Spleen (tissue), 11 donors: ENCODE data around the gene GNAI2. TPM values are rescaled to one million over a fixed set of nuclear protein-coding genes. Genes with fewer than 3 reads are reported as not detected.
"Not testable (repeated sequence)": the region's sequence is repeated elsewhere in the genome, so short reads cannot be mapped to it uniquely, and the experiment has no call there.

Experiments
- DNase-seq: peaks from one replicate; pipeline ENCODE4 v3.0.0-alpha.2; 2020
- H3K27ac ChIP-seq, 8 donors: fragments of 200-600 bp; sonication (generic) in 7 of 8; 1 replicate in 4 of 8; 2 replicates in 4 of 8; pipeline versions ENCODE4 v1.5.0 to v1.8.0; 2016 to 2021; ENCODE audit warnings: inconsistent platforms in 4 of 8, mild to moderate bottlenecking in 4 of 8, moderate library complexity in 1 of 8
- H3K27me3 ChIP-seq, 7 donors: fragments of 200-600 bp; sonication (generic) in 6 of 7; replicated peaks in 1 of 7; 1 replicate in 4 of 7; 2 replicates in 3 of 7; pipeline versions ENCODE4 v1.5.0 to v1.8.0; 2016 to 2021; ENCODE audit warnings: inconsistent platforms in 3 of 7, mild to moderate bottlenecking in 1 of 7
- H3K36me3 ChIP-seq, 6 donors: fragments of 200-600 bp; sonication (generic) in 5 of 6; 1 replicate in 4 of 6; 2 replicates in 2 of 6; pipeline versions ENCODE4 v1.5.0 to v1.8.0; 2016 to 2021; ENCODE audit warnings: inconsistent platforms in 2 of 6
- H3K4me1 ChIP-seq, 6 donors: fragments of 200-600 bp; sonication (generic) in 5 of 6; 1 replicate in 3 of 6; 2 replicates in 3 of 6; pipeline versions ENCODE4 v1.5.0 to v1.8.0; 2016 to 2021; ENCODE audit warnings: inconsistent platforms in 3 of 6
- H3K4me3 ChIP-seq, 8 donors: fragments of 200-600 bp; sonication (generic) in 7 of 8; 1 replicate in 4 of 8; 2 replicates in 4 of 8; pipeline versions ENCODE4 v1.5.0 to v1.8.0; 2016 to 2021; ENCODE audit warnings: inconsistent platforms in 4 of 8, mild to moderate bottlenecking in 4 of 8, moderate library complexity in 2 of 8
- H3K9me3 ChIP-seq, 8 donors: fragments of 200-600 bp; sonication (generic) in 7 of 8; 1 replicate in 4 of 8; 2 replicates in 4 of 8; pipeline versions ENCODE4 v1.5.0 to v1.8.0; 2016 to 2021; ENCODE audit warnings: inconsistent platforms in 4 of 8
- POLR2A ChIP-seq, 3 donors: fragments of 450-650 bp; IDR thresholded peaks; one replicate each; pipeline ENCODE4 v1.5.1; 2017; ENCODE audit warnings: antibody characterized with exemption in 3 of 3, mild to moderate bottlenecking in 1 of 3
- POLR2AphosphoS5 ChIP-seq, 3 donors: sonication (generic); formaldehyde crosslinking; IDR thresholded peaks; one replicate each; pipeline ENCODE4 v1.5.1; 2017; ENCODE audit warnings: antibody characterized with exemption in 3 of 3
- WGBS, 5 donors: extraction: QIAGEN DNeasy Blood & Tissue Kit in 3 of 5; methylation state at CpG; one replicate each; pipeline versions ENCODE4 v1.1.5 to v1.1.7; 2013 to 2018; 5-methylcytosine and 5-hydroxymethylcytosine counted together
- intact Hi-C: fragments of 100-400 bp; cut with DNase I; formaldehyde crosslinking; loops from one replicate; pipeline ENCODE4 v1.15.0; 2023; ENCODE audit warnings: low total_unique reads
- polyA plus RNA-seq, 3 donors: library from polyadenylated mRNA; stranded (reverse); fragments of 200-250 nt; gene quantifications; one replicate each; pipeline ENCODE4 v1.2.1, GENCODE V29; 2013
- total RNA-seq, 7 donors: library from RNA; depleted of rRNA in 3 of 7; stranded (reverse); fragments of >200 nt in 3 of 7; fragmentation: NEBNext Ultra II Directional in 4 of 7; extraction: Animal tissue kit (Norgen Biotek cat#: 25700) in 4 of 7; gene quantifications; one replicate each; pipeline versions ENCODE4 v1.1.0 to v1.2.1, GENCODE V29; 2016 to 2021
- TF ChIP-seq, protein P1 (sequence below), 11 experiments: fragments of 200-600 bp in 7 of 11; fragments of 450-650 bp in 4 of 11; sonication (generic) in 4 of 11; IDR thresholded peaks in 8 of 11; conservative IDR thresholded peaks in 3 of 11; 1 replicate in 7 of 11; 2 replicates in 4 of 11; pipeline versions ENCODE4 v1.4.0 to v1.8.0; 2016 to 2021; ENCODE audit warnings: antibody characterized with exemption in 11 of 11, inconsistent platforms in 4 of 11, mild to moderate bottlenecking in 1 of 11
- donor health status: healthy with polysubstance abuse.
- donor health status: DM: no; HTN: no; CAD: no; lungs with moderate emphysema.
- donor health status: DM: no; HTN: no; CAD: no.
- donor health status: Bipolar disorder and iron deficiency.
- donor health status: healthy.
- donor health status: DM: no; HTN: no; CAD: no.
- donor health status: DM: yes; HTN: yes; CAD: no.

GNAI2 gene
- total and polyA plus RNA-seq, 10 donors = 147 to 466 (median 360) TPM

DNA sequence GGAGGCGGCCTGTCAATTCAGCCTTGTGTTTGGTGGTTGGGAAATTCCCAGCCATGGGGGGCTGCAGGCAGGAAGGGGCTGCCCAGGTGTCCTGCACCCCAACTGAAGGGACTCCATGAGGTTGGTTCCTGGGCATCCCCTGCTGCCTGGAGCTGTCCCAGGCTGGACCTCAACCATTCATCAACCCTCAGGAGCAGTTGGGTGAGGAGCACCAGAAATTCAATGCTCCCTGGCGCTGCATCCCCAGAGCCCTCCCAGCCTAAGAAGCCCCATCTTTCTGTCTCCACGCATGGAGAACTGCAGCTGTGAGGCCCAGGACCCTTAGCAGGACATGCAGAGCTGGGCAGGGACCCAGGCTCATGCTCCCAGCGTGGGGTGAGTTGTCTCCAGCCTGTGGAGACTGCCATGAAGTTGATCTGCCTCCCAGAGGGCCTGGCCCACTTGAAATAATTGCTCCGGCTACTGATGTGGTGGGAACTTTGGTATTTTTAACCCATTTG, 25.0 kb downstream of the GNAI2 start:
- Histone ChIP-seq H3K36me3 (peaks cover 0 to 37% (median 33%) of the 10 kb centered on the region in 6 donors), H3K4me1 (peaks cover 11 to 86% (median 45%) of the 10 kb centered on the region in 6 donors), H3K27me3 (peaks cover 0 to under 1% (median 0%) of the 10 kb centered on the region in 7 donors), H3K9me3 (no peaks in the 10 kb centered on the region), H3K27ac (peak overlapping the region; percentile 88 to 99 (median 94)), H3K4me3 (peak overlapping the region in 4 of 8 donors; percentile 38 to 68 (median 44))
- peak; percentile 77 for DNase-seq
- WGBS, 5 donors = 64 to 86% (median 80%) methylated on average over 5 of the region's 5 CpGs
- intact Hi-C loops = no loop called here
- TF ChIP-seq POLR2A (IDR thresholded peaks at IDR 0.05) = no peak
- no peak for TF ChIP-seq POLR2AphosphoS5 (IDR thresholded peaks at IDR 0.05)
- TF ChIP-seq, protein P1, sequence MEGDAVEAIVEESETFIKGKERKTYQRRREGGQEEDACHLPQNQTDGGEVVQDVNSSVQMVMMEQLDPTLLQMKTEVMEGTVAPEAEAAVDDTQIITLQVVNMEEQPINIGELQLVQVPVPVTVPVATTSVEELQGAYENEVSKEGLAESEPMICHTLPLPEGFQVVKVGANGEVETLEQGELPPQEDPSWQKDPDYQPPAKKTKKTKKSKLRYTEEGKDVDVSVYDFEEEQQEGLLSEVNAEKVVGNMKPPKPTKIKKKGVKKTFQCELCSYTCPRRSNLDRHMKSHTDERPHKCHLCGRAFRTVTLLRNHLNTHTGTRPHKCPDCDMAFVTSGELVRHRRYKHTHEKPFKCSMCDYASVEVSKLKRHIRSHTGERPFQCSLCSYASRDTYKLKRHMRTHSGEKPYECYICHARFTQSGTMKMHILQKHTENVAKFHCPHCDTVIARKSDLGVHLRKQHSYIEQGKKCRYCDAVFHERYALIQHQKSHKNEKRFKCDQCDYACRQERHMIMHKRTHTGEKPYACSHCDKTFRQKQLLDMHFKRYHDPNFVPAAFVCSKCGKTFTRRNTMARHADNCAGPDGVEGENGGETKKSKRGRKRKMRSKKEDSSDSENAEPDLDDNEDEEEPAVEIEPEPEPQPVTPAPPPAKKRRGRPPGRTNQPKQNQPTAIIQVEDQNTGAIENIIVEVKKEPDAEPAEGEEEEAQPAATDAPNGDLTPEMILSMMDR (IDR thresholded peaks at IDR 0.05 in 8 of 11, conservative IDR thresholded peaks at IDR 0.05 in 3 of 11) = no peak

DNA sequence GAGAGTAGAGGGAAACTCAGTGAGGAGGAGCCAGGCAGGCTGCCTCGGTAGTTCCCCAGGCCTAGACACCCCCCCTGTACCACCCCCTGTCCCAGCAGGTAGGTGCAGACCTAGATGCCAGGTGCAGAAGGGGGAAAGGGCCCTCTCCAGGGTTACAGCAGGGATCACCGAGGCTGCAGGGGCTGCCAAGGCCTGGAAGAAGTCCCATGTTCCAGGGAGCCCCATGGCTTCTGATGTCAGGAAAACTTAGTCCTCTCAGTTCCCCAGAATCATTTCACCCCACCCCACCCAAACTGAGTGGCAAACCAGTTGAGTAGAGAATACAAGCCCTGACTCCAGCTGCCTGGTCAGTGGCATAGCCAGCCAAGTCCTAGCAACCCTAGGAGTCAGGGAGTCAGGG, 25.5 kb downstream of the GNAI2 start:
- TF ChIP-seq POLR2AphosphoS5 (IDR thresholded peaks at IDR 0.05) (no peak), POLR2A (IDR thresholded peaks at IDR 0.05) (no peak)
- TF ChIP-seq, protein P1 (IDR thresholded peaks at IDR 0.05 in 8 of 11, conservative IDR thresholded peaks at IDR 0.05 in 3 of 11) = no peak
- Histone ChIP-seq H3K9me3 (no peaks in the 10 kb centered on the region), H3K27me3 (peaks cover 0 to 5% (median 0%) of the 10 kb centered on the region in 7 donors), H3K27ac (peak overlapping the region in 6 of 8 donors; percentile 93 to 99 (median 94)), H3K4me1 (peaks cover 11 to 85% (median 42%) of the 10 kb centered on the region in 6 donors), H3K36me3 (peaks cover 0 to 32% (median 28%) of the 10 kb centered on the region in 6 donors), H3K4me3 (no peak overlapping the region)
- no peak for DNase-seq
- intact Hi-C loops = no loop called here
- WGBS, 5 donors = 27 to 86% (median 70%) methylated on average over 1 to 2 of the region's 2 CpGs

DNA sequence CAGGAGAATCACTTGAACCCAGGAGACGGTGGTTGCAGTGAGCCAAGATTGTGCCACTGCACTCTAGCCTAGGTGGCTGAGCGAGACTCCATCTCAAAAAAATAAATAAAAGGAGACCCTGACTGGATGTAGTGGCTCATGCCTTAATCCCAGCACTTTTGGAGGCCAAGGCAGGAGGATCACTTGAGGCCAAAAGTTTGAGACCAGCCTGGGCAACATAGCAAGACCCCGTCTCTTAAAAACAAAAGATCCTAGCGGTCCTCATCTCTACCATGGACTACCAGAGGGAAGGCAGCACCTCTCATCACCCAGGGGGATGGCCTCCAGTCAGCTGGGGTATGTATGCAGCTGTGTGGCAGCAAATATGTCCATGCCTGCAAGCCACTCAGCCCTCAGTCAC, 26.2 kb downstream of the GNAI2 start:
- DNase-seq, H3K9me3 ChIP-seq, H3K4me3 ChIP-seq, intact Hi-C loops, H3K27ac ChIP-seq: not testable (repeated sequence)
- H3K36me3 ChIP-seq = peaks cover 0 to 25% (median 21%) of the 10 kb centered on the region in 6 donors
- WGBS, 5 donors = 96 to 100% (median 97%) methylated on average over 4 of the region's 4 CpGs
- peaks cover 0 to 12% (median 0%) of the 10 kb centered on the region in 7 donors for H3K27me3 ChIP-seq
- H3K4me1 ChIP-seq = peaks cover 11 to 80% (median 40%) of the 10 kb centered on the region in 6 donors

DNA sequence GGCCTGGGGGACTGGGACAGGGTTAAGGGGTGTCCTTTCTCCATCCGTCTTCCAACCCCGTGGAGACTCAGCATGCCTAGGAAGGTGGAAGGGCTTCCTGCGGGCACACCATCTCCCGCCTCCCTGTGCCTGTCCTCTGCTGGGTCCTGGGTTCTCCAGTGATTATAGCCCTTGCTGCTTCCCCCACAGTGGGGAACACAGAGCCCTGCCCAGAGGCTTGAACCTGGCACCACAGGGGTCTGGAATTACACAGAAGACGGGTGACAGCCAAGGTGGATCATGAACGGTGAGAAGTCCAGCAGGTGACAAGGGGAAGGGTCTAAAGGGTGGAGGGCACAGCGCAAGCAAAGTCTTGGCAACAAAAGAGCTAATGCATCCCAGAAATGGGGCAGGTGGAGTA, 26.8 kb downstream of the GNAI2 start:
- intact Hi-C loops = no loop called here
- peak overlapping the region in 1 of 8 donors; percentile 84 for H3K27ac ChIP-seq

More for the DNA sequence above, 26.8 kb downstream of the GNAI2 start:
- Histone ChIP-seq H3K36me3 (peaks cover 0 to 19% (median 15%) of the 10 kb centered on the region in 6 donors), H3K4me3 (no peak overlapping the region), H3K9me3 (no peaks in the 10 kb centered on the region), H3K4me1 (peaks cover 11 to 80% (median 42%) of the 10 kb centered on the region in 6 donors), H3K27me3 (peaks cover 0 to 18% (median 0%) of the 10 kb centered on the region in 7 donors)
- TF ChIP-seq POLR2AphosphoS5 (IDR thresholded peaks at IDR 0.05) = peak in 1 of 3 donors; percentile 22
- TF ChIP-seq, protein P1 (IDR thresholded peaks at IDR 0.05 in 8 of 11, conservative IDR thresholded peaks at IDR 0.05 in 3 of 11) = no peak
- no peak for DNase-seq
- WGBS, 5 donors = 83 to 92% (median 90%) methylated on average over 7 of the region's 7 CpGs
